ENCODE measurements around the gene IL17D.

DNA sequence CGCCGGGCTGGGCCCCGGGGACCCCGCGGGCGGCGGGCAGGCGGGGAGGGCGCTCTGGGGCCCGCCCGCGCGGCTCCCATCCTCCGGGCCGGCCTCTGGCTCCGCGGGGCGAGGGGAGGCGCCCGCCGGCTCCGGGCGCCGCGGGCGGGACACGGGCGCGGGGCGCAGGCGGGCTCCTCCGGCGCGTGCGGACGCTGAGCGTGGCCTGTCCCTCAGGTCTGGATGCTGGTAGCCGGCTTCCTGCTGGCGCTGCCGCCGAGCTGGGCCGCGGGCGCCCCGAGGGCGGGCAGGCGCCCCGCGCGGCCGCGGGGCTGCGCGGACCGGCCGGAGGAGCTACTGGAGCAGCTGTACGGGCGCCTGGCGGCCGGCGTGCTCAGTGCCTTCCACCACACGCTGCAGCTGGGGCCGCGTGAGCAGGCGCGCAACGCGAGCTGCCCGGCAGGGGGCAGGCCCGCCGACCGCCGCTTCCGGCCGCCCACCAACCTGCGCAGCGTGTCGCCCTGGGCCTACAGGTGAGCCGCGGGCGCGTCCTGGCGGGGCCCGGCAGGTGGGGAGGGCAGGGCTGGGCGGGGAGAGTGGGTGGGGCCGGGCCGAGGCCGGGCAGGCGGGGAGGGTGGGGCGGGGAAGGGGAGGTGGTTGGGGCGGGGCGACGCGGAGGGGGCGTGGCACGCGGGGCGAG is 420 bp downstream of the IL17D start:
- TF ChIP-seq EZH2 (IDR thresholded peaks at IDR 0.05) (no peak), POLR2AphosphoS5 (IDR thresholded peaks at IDR 0.05; ENCODE audit: borderline replicate concordance, low read depth, low read length) (no peak), FOXP2 (optimal IDR thresholded peaks at IDR 0.05; ENCODE audit: control extremely low read depth, extremely low read length, insufficient read depth) (no peak)
